Activated naive CD8-positive, alpha-beta T cell treated with anti-CD3 and anti-CD28 coated beads for 36 hours (primary cell): ENCODE results near the gene UNC119B. TPM values are rescaled to one million over a fixed set of nuclear protein-coding genes. Genes with fewer than 3 reads are reported as not detected.

Experiments
- DNase-seq: peaks from one replicate; pipeline ENCODE4 v3.0.0; 2021
- H3K27ac Mint-ChIP-seq: one replicate; pipeline ENCODE4 v1.8.0; 2022; ENCODE audit warnings: mild to moderate bottlenecking, moderate library complexity, mixed read lengths
- H3K27me3 Mint-ChIP-seq: one replicate; pipeline ENCODE4 v1.8.0; 2022; ENCODE audit warnings: mild to moderate bottlenecking, mixed read lengths
- H3K36me3 Mint-ChIP-seq: one replicate; pipeline ENCODE4 v1.8.0; 2021; ENCODE audit warnings: mild to moderate bottlenecking, mixed read lengths
- H3K4me1 Mint-ChIP-seq: one replicate; pipeline ENCODE4 v1.8.0; 2021; ENCODE audit warnings: mixed read lengths
- H3K4me3 Mint-ChIP-seq: one replicate; pipeline ENCODE4 v1.8.0; 2022; ENCODE audit warnings: mild to moderate bottlenecking, moderate library complexity, mixed read lengths
- H3K9me3 Mint-ChIP-seq: one replicate; pipeline ENCODE4 v1.8.0; 2022; ENCODE audit warnings: mixed read lengths
- total RNA-seq, 2 experiments: library from RNA; stranded (reverse); gene quantifications; one replicate each; pipeline ENCODE4 v1.2.3, GENCODE V29; 2021

UNC119B gene
- total RNA-seq, 2 experiments from 2014 or later, result 24.1 to 25.5 TPM

GRCh38 chr12:120699553-120699952 is 10.7 kb upstream of the UNC119B start:
- H3K9me3 Mint-ChIP-seq, result no peaks in the 10 kb centered on the region
- H3K36me3 Mint-ChIP-seq, result peaks cover 18% of the 10 kb centered on the region
- no peaks in the 10 kb centered on the region for H3K27me3 Mint-ChIP-seq
- DNase-seq, result no peak
- no peak overlapping the region for H3K27ac Mint-ChIP-seq
- H3K4me3 Mint-ChIP-seq, result no peak overlapping the region
- H3K4me1 Mint-ChIP-seq, result peaks cover 4% of the 10 kb centered on the region

- Mint-ChIP-seq H3K4me1 (peaks cover 4% of the 10 kb centered on the region), H3K27me3 (no peaks in the 10 kb centered on the region), H3K27ac (no peak overlapping the region), H3K36me3 (peaks cover 16% of the 10 kb centered on the region), H3K9me3 (no peaks in the 10 kb centered on the region), H3K4me3 (no peak overlapping the region)
- no peak for DNase-seq
These were observed 9.4 kb upstream of the UNC119B start for GRCh38 chr12:120700886-120701285.

- no peak overlapping the region for H3K27ac Mint-ChIP-seq
- DNase-seq, result no peak
- H3K4me3 Mint-ChIP-seq, result no peak overlapping the region
- no peaks in the 10 kb centered on the region for H3K27me3 Mint-ChIP-seq
- H3K36me3 Mint-ChIP-seq, result peaks cover 16% of the 10 kb centered on the region
- H3K4me1 Mint-ChIP-seq, result peaks cover 4% of the 10 kb centered on the region
- no peaks in the 10 kb centered on the region for H3K9me3 Mint-ChIP-seq
These were observed 7.6 kb upstream of the UNC119B start for GRCh38 chr12:120702637-120703036.

GRCh38 chr12:120703311-120703942 is 6.8 kb upstream of the UNC119B start:
- DNase-seq, result no peak
- H3K9me3 Mint-ChIP-seq, result no peaks in the 10 kb centered on the region
- no peak overlapping the region for H3K27ac Mint-ChIP-seq
- H3K36me3 Mint-ChIP-seq, result peaks cover 16% of the 10 kb centered on the region
- H3K4me1 Mint-ChIP-seq, result peaks cover 4% of the 10 kb centered on the region
- no peak overlapping the region for H3K4me3 Mint-ChIP-seq
- no peaks in the 10 kb centered on the region for H3K27me3 Mint-ChIP-seq

GRCh38 chr12:120705618-120706017 is 4.6 kb upstream of the UNC119B start:
- Mint-ChIP-seq H3K4me1 (peaks cover 5% of the 10 kb centered on the region), H3K36me3 (peaks cover 5% of the 10 kb centered on the region), H3K4me3 (no peak overlapping the region), H3K27ac (no peak overlapping the region), H3K9me3 (no peaks in the 10 kb centered on the region), H3K27me3 (no peaks in the 10 kb centered on the region)
- no peak for DNase-seq

GRCh38 chr12:120706029-120706428 is 4.2 kb upstream of the UNC119B start:
- no peak for DNase-seq
- peaks cover 5% of the 10 kb centered on the region for H3K4me1 Mint-ChIP-seq
- no peaks in the 10 kb centered on the region for H3K27me3 Mint-ChIP-seq
- no peak overlapping the region for H3K27ac Mint-ChIP-seq
- H3K36me3 Mint-ChIP-seq, result peaks cover under 1% of the 10 kb centered on the region
- no peaks in the 10 kb centered on the region for H3K9me3 Mint-ChIP-seq
- no peak overlapping the region for H3K4me3 Mint-ChIP-seq

GRCh38 chr12:120708651-120709050 is 1.6 kb upstream of the UNC119B start:
- no peak overlapping the region for H3K27ac Mint-ChIP-seq
- no peaks in the 10 kb centered on the region for H3K9me3 Mint-ChIP-seq
- H3K4me3 Mint-ChIP-seq, result no peak overlapping the region
- DNase-seq, result no peak
- H3K36me3 Mint-ChIP-seq, result no peaks in the 10 kb centered on the region
- H3K4me1 Mint-ChIP-seq, result peaks cover 23% of the 10 kb centered on the region
- H3K27me3 Mint-ChIP-seq, result no peaks in the 10 kb centered on the region

- Mint-ChIP-seq H3K4me1 (peaks cover 28% of the 10 kb centered on the region), H3K4me3 (peak overlapping the region; percentile 89), H3K27ac (peak overlapping the region; percentile 84), H3K9me3 (no peaks in the 10 kb centered on the region), H3K27me3 (no peaks in the 10 kb centered on the region), H3K36me3 (peaks cover 11% of the 10 kb centered on the region)
- DNase-seq, result peak; percentile 29
These were observed 593 bp downstream of the UNC119B start for GRCh38 chr12:120710805-120711296.

GRCh38 chr12:120711411-120711810 is 1.2 kb downstream of the UNC119B start:
- DNase-seq, result no peak
- Mint-ChIP-seq H3K9me3 (no peaks in the 10 kb centered on the region), H3K4me3 (peak overlapping the region; percentile 89), H3K4me1 (peaks cover 28% of the 10 kb centered on the region), H3K36me3 (peaks cover 14% of the 10 kb centered on the region), H3K27ac (peak overlapping the region; percentile 84), H3K27me3 (no peaks in the 10 kb centered on the region)

GRCh38 chr12:120712610-120713009 is 2.4 kb downstream of the UNC119B start:
- Mint-ChIP-seq H3K27ac (no peak overlapping the region), H3K4me3 (no peak overlapping the region), H3K4me1 (peaks cover 28% of the 10 kb centered on the region), H3K27me3 (no peaks in the 10 kb centered on the region), H3K9me3 (no peaks in the 10 kb centered on the region), H3K36me3 (peaks cover 20% of the 10 kb centered on the region)
- no peak for DNase-seq

GRCh38 chr12:120713861-120714482 is 3.7 kb downstream of the UNC119B start:
- Mint-ChIP-seq H3K4me1 (peaks cover 34% of the 10 kb centered on the region), H3K9me3 (no peaks in the 10 kb centered on the region), H3K27me3 (no peaks in the 10 kb centered on the region), H3K4me3 (no peak overlapping the region), H3K27ac (no peak overlapping the region), H3K36me3 (peaks cover 24% of the 10 kb centered on the region)
- DNase-seq, result peak; percentile 61

- DNase-seq, result no peak
- H3K9me3 Mint-ChIP-seq, result no peaks in the 10 kb centered on the region
- peaks cover 13% of the 10 kb centered on the region for H3K4me1 Mint-ChIP-seq
- no peak overlapping the region for H3K4me3 Mint-ChIP-seq
- H3K27me3 Mint-ChIP-seq, result no peaks in the 10 kb centered on the region
- H3K36me3 Mint-ChIP-seq, result peaks cover 31% of the 10 kb centered on the region
- no peak overlapping the region for H3K27ac Mint-ChIP-seq
These were observed 7.8 kb downstream of the UNC119B start for GRCh38 chr12:120718055-120718454.

- Mint-ChIP-seq H3K4me3 (no peak overlapping the region), H3K36me3 (peaks cover 27% of the 10 kb centered on the region), H3K4me1 (peaks cover 7% of the 10 kb centered on the region), H3K27ac (no peak overlapping the region), H3K9me3 (no peaks in the 10 kb centered on the region), H3K27me3 (no peaks in the 10 kb centered on the region)
- DNase-seq, result no peak
These were observed 8.8 kb downstream of the UNC119B start for GRCh38 chr12:120719072-120719471.

- no peak overlapping the region for H3K4me3 Mint-ChIP-seq
- no peaks in the 10 kb centered on the region for H3K9me3 Mint-ChIP-seq
- peaks cover 8% of the 10 kb centered on the region for H3K4me1 Mint-ChIP-seq
- H3K36me3 Mint-ChIP-seq, result peaks cover 26% of the 10 kb centered on the region
- H3K27ac Mint-ChIP-seq, result no peak overlapping the region
- no peak for DNase-seq
- H3K27me3 Mint-ChIP-seq, result no peaks in the 10 kb centered on the region
These were observed 9.4 kb downstream of the UNC119B start for GRCh38 chr12:120719496-120720233.

GRCh38 chr12:120720234-120720986 is 10.2 kb downstream of the UNC119B start:
- H3K4me1 Mint-ChIP-seq, result peaks cover 16% of the 10 kb centered on the region
- no peak overlapping the region for H3K4me3 Mint-ChIP-seq
- no peak overlapping the region for H3K27ac Mint-ChIP-seq
- no peaks in the 10 kb centered on the region for H3K9me3 Mint-ChIP-seq
- peaks cover 25% of the 10 kb centered on the region for H3K36me3 Mint-ChIP-seq
- no peaks in the 10 kb centered on the region for H3K27me3 Mint-ChIP-seq
- DNase-seq, result no peak
